Measurements from ENCODE around the gene FZD2.

DNA sequence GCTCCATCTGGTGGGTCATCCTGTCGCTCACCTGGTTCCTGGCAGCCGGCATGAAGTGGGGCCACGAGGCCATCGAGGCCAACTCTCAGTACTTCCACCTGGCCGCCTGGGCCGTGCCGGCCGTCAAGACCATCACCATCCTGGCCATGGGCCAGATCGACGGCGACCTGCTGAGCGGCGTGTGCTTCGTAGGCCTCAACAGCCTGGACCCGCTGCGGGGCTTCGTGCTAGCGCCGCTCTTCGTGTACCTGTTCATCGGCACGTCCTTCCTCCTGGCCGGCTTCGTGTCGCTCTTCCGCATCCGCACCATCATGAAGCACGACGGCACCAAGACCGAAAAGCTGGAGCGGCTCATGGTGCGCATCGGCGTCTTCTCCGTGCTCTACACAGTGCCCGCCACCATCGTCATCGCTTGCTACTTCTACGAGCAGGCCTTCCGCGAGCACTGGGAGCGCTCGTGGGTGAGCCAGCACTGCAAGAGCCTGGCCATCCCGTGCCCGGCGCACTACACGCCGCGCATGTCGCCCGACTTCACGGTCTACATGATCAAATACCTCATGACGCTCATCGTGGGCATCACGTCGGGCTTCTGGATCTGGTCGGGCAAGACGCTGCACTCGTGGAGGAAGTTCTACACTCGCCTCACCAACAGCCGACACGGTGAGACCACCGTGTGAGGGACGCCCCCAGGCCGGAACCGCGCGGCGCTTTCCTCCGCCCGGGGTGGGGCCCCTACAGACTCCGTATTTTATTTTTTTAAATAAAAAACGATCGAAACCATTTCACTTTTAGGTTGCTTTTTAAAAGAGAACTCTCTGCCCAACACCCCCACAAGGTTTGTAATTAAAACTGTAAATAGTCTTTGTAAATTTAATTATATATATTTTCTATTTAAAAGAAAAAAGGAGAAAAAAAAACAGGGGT, 1.7 kb downstream of the FZD2 start:
- TF ChIP-seq ASH2L (IDR thresholded peaks at IDR 0.05; ENCODE audit: low read length) (no peak), POLR2AphosphoS5 (IDR thresholded peaks at IDR 0.05; ENCODE audit: low read depth, low read length) (no peak), EZH2 (IDR thresholded peaks at IDR 0.05; ENCODE audit: low read depth, low read length, severe bottlenecking) (peak; percentile 72), RAD21 (IDR thresholded peaks at IDR 0.05 in 1 of 2, conservative IDR thresholded peaks at IDR 0.05 in 1 of 2; ENCODE audit: low read depth in 2 of 2, low read length in 2 of 2) (no peak), GABPA (IDR thresholded peaks at IDR 0.05; ENCODE audit: borderline replicate concordance, insufficient read depth, low read length) (no peak), RFX5 (IDR thresholded peaks at IDR 0.05; ENCODE audit: borderline replicate concordance, low read depth, low read length) (no peak), GTF2F1 (IDR thresholded peaks at IDR 0.05; ENCODE audit: borderline replicate concordance, low read depth, low read length) (no peak), RBBP5 (IDR thresholded peaks at IDR 0.05; ENCODE audit: borderline replicate concordance, low read depth, low read length) (peak; percentile 44; the same call in 1 of the 2 replicates), BCL11A (IDR thresholded peaks at IDR 0.05; ENCODE audit: low read depth in 2 of 2, low read length in 2 of 2) (no peak), SIN3A (conservative IDR thresholded peaks at IDR 0.05 in 1 of 2, IDR thresholded peaks at IDR 0.05 in 1 of 2; ENCODE audit: low read depth in 1 of 2, low read length in 2 of 2) (no peak), EP300 (IDR thresholded peaks at IDR 0.05; ENCODE audit: borderline replicate concordance in 1 of 2, low read depth in 2 of 2, low read length in 2 of 2) (no peak)
- TF ChIP-seq, protein P1, sequence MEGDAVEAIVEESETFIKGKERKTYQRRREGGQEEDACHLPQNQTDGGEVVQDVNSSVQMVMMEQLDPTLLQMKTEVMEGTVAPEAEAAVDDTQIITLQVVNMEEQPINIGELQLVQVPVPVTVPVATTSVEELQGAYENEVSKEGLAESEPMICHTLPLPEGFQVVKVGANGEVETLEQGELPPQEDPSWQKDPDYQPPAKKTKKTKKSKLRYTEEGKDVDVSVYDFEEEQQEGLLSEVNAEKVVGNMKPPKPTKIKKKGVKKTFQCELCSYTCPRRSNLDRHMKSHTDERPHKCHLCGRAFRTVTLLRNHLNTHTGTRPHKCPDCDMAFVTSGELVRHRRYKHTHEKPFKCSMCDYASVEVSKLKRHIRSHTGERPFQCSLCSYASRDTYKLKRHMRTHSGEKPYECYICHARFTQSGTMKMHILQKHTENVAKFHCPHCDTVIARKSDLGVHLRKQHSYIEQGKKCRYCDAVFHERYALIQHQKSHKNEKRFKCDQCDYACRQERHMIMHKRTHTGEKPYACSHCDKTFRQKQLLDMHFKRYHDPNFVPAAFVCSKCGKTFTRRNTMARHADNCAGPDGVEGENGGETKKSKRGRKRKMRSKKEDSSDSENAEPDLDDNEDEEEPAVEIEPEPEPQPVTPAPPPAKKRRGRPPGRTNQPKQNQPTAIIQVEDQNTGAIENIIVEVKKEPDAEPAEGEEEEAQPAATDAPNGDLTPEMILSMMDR (IDR thresholded peaks at IDR 0.05; ENCODE audit: control extremely low read depth in 1 of 3, insufficient read depth in 1 of 3, low read depth in 1 of 3, low read length in 3 of 3) = no peak
- TF ChIP-seq, protein P2, sequence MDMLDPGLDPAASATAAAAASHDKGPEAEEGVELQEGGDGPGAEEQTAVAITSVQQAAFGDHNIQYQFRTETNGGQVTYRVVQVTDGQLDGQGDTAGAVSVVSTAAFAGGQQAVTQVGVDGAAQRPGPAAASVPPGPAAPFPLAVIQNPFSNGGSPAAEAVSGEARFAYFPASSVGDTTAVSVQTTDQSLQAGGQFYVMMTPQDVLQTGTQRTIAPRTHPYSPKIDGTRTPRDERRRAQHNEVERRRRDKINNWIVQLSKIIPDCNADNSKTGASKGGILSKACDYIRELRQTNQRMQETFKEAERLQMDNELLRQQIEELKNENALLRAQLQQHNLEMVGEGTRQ (IDR thresholded peaks at IDR 0.05; ENCODE audit: low read length) = no peak
- TF ChIP-seq, protein P3, sequence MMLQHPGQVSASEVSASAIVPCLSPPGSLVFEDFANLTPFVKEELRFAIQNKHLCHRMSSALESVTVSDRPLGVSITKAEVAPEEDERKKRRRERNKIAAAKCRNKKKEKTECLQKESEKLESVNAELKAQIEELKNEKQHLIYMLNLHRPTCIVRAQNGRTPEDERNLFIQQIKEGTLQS (IDR thresholded peaks at IDR 0.05; ENCODE audit: insufficient read depth, low read depth, low read length) = no peak

Data from H1 (cell line).